K562 (cell line): ENCODE results near the gene ZDHHC11B. TPM values are rescaled to one million over a fixed set of nuclear protein-coding genes. Genes with fewer than 3 reads are reported as not detected.
"Not testable (repeated sequence)": the region's sequence is repeated elsewhere in the genome, so short reads cannot be mapped to it uniquely, and the experiment has no call there.

ENCODE experiments used
- ATAC-seq: fragments of 200-7000 bp; cut with Tn5 transposase; 3 replicates; pipeline ENCODE4 v1.9.1; 2020; ENCODE audit warnings: moderate library complexity
- BruUV-seq: library from RNA; stranded (reverse); fragments of 400-500 nt; replicated peaks from 2 replicates; lab custom pipeline; 2021; lab: Mats Ljungman, UMichigan
- CTCF ChIA-PET: fragments of 300-600 bp; formaldehyde crosslinking; extraction: SDS; loops from one replicate; lab custom pipeline; 2021; ENCODE audit warnings: low intra/inter-chr PET ratio; lab: Yijun Ruan, JAX
- POLR2A ChIA-PET: fragments of 300-600, 350-650 bp; sonication (Branson Sonifier 250); formaldehyde crosslinking; extraction: SDS; loops from one replicate; lab custom pipeline; 2021; ENCODE audit warnings: antibody characterized with exemption, inconsistent platforms; lab: Yijun Ruan, JAX
- DNase-seq, 4 experiments: peaks; one replicate each; pipeline versions ENCODE4 v3.0.0 to v3.0.0-alpha.2; 2011 to 2018; ENCODE audit warnings: low spot score in 3 of 4, mixed read lengths in 3 of 4; ENCODE audit errors: extremely low read depth in 1 of 4
- FAIRE-seq: peaks from 2 replicates; lab custom pipeline; 2011; peaks lifted over from hg19 to GRCh38; lab: Jason Lieb, UNC
- H2AFZ ChIP-seq: 2 replicates; pipeline ENCODE4 v1.6.0; 2011; ENCODE audit warnings: low read depth, low read length, control low read depth, inconsistent platforms
- H3K27ac ChIP-seq: fragments of 200-600 bp; 3 replicates; pipeline ENCODE4 v1.8.0; 2011; ENCODE audit warnings: low read depth, mild to moderate bottlenecking, control low read depth, inconsistent platforms, low read length, moderate library complexity, mixed read lengths; ENCODE audit errors: extremely low read depth
- H3K27me3 ChIP-seq, 2 experiments: fragments of 300-600 bp in 1 of 2; 2 replicates in 1 of 2; 3 replicates in 1 of 2; pipeline versions ENCODE4 v1.6.0 to v1.8.0; 2011; ENCODE audit warnings: inconsistent platforms in 2 of 2, low read length in 2 of 2, mild to moderate bottlenecking in 1 of 2, mixed read lengths in 1 of 2, moderate library complexity in 1 of 2; ENCODE audit not compliant: control insufficient read depth in 2 of 2, insufficient read depth in 2 of 2
- H3K36me3 ChIP-seq: fragments of 300-600 bp; 3 replicates; pipeline ENCODE4 v1.8.0; 2011; ENCODE audit warnings: mild to moderate bottlenecking, low read length, inconsistent platforms; ENCODE audit not compliant: control insufficient read depth, insufficient read depth
- H3K4me1 ChIP-seq, 2 experiments: fragments of 200-600 bp in 1 of 2; replicated peaks in 1 of 2; 2 replicates in 1 of 2; 3 replicates in 1 of 2; pipeline versions ENCODE4 v1.5.1 to v1.8.0; 2011; ENCODE audit warnings: inconsistent platforms in 2 of 2, low read length in 2 of 2, mild to moderate bottlenecking in 1 of 2, mixed read lengths in 1 of 2, moderate library complexity in 1 of 2; ENCODE audit not compliant: control insufficient read depth in 2 of 2, insufficient read depth in 2 of 2
- H3K4me2 ChIP-seq: 2 replicates; pipeline ENCODE4 v1.6.1; 2011; ENCODE audit warnings: low read length, control low read depth, inconsistent platforms, mixed read lengths; ENCODE audit not compliant: insufficient read depth
- H3K4me3 ChIP-seq: fragments of 200-600 bp; sonication (generic), shearing (Covaris generic); 2 replicates; pipeline ENCODE4 v1.5.1; 2016; ENCODE audit warnings: control low read depth, inconsistent platforms
- H3K79me2 ChIP-seq: fragments of 200-600 bp; 3 replicates; pipeline ENCODE4 v1.8.0; 2011; ENCODE audit warnings: low read length, inconsistent platforms; ENCODE audit not compliant: control insufficient read depth, insufficient read depth
- H3K9ac ChIP-seq, 2 experiments: 2 replicates each; pipeline versions ENCODE4 v1.6.0 to v1.6.1; 2011; ENCODE audit warnings: low read depth in 2 of 2, low read length in 2 of 2, control low read depth in 1 of 2, inconsistent platforms in 1 of 2, mild to moderate bottlenecking in 1 of 2, mixed read lengths in 1 of 2; ENCODE audit not compliant: insufficient read depth in 1 of 2
- H3K9me1 ChIP-seq: one replicate; pipeline ENCODE4 v1.6.0; 2011; ENCODE audit warnings: inconsistent platforms, mild to moderate bottlenecking, low read length, moderate library complexity; ENCODE audit not compliant: control insufficient read depth, insufficient read depth
- H3K9me3 ChIP-seq: replicated peaks from 2 replicates; pipeline ENCODE4 v1.5.1; 2011; ENCODE audit warnings: low read depth, low read length, inconsistent platforms; ENCODE audit not compliant: control insufficient read depth, insufficient read depth
- H4K20me1 ChIP-seq: replicated peaks from 2 replicates; pipeline ENCODE4 v1.6.1; 2011; ENCODE audit warnings: low read length, inconsistent platforms, mixed read lengths; ENCODE audit not compliant: control insufficient read depth, insufficient read depth
- ZNF263 ChIP-seq: sonication (generic); formaldehyde crosslinking; IDR thresholded peaks from 2 replicates; pipeline ENCODE4 v1.8.0; 2022; ENCODE audit warnings: mild to moderate bottlenecking, missing genetic modification reagents, borderline replicate concordance
- WGBS: fragments of 100-300 bp; shearing (Covaris generic); methylation state at CpG from one replicate; pipeline ENCODE4 v1.1.6; 2016; ENCODE audit warnings: low coverage, mixed read lengths; ENCODE audit not compliant: insufficient coverage; ENCODE audit errors: missing lambda C conversion rate; 5-methylcytosine and 5-hydroxymethylcytosine counted together
- in situ Hi-C: fragments of 300-500 bp; cut with MboI; formaldehyde crosslinking; loops from 4 replicates; pipeline ENCODE4 v1.15.0; 2018; ENCODE audit warnings: inconsistent platforms, mixed read lengths
- intact Hi-C: fragments of 100-400 bp; cut with micrococcal nuclease; formaldehyde crosslinking; loops from 2 replicates; pipeline ENCODE4 v1.14.2; 2022
- polyA plus RNA-seq, 8 experiments: library from polyadenylated mRNA; depleted of rRNA in 4 of 8; stranded (reverse) in 5 of 8; unstranded in 3 of 8; fragments of >200 nt; fragmentation: Nextera tagmentation in 2 of 8; fragmentation: Illumina TruSeq in 1 of 8; extraction: Ambion mirVana in 2 of 8; extraction: Trizol in 1 of 8; gene quantifications; 2 replicates each; pipeline versions ENCODE4 v1.2.1 to v1.2.3, GENCODE V29; 2011 to 2014; ENCODE audit warnings: inconsistent platforms in 1 of 8, missing spikeins in 1 of 8
- total RNA-seq, 7 experiments: library from RNA; depleted of rRNA in 6 of 7; stranded (reverse); fragments of >200 nt in 6 of 7; fragmentation: Illumina TruSeq in 2 of 7; extraction: Trizol in 2 of 7; gene quantifications; 2 replicates each; pipeline versions ENCODE4 v1.2.1 to v1.2.3, GENCODE V29; 2011 to 2021; ENCODE audit warnings: low replicate concordance in 1 of 7

Gene ZDHHC11B
- total and polyA plus RNA-seq, 9 of the 15 experiments (the other 6 are each of a cell fraction or from before 2014, with no cell fraction given): 0.03 to 0.23 (median 0.15) TPM; not detected in 3

- 0% methylated on average over 1 of the region's 1 CpG for WGBS
- DNase-seq, H3K4me1 ChIP-seq, H3K9me1 ChIP-seq, H3K79me2 ChIP-seq, H4K20me1 ChIP-seq, BruUV-seq, ATAC-seq, FAIRE-seq, H3K36me3 ChIP-seq, H3K27me3 ChIP-seq, H3K4me3 ChIP-seq, intact Hi-C loops, H3K9me3 ChIP-seq, H3K4me2 ChIP-seq, H3K27ac ChIP-seq, H3K9ac ChIP-seq, CTCF ChIA-PET, POLR2A ChIA-PET, H2AFZ ChIP-seq: not testable (repeated sequence)
- in situ Hi-C loops: loop anchor here (5.0 kb wide), 1 partner anchor 84 kb away; no protein-coding TSS in a partner anchor
- peak; percentile 65 for TF ChIP-seq ZNF263
Measured at GRCh38 chr5:795873-796272, 11.3 kb upstream of the ZDHHC11B start.

- H2AFZ ChIP-seq, H3K4me2 ChIP-seq, DNase-seq, H3K36me3 ChIP-seq, ATAC-seq, H3K79me2 ChIP-seq, H3K9me3 ChIP-seq, CTCF ChIA-PET, H3K4me1 ChIP-seq, POLR2A ChIA-PET, H3K27me3 ChIP-seq, BruUV-seq, FAIRE-seq, H3K27ac ChIP-seq, H3K9ac ChIP-seq, H4K20me1 ChIP-seq, H3K4me3 ChIP-seq, intact Hi-C loops, H3K9me1 ChIP-seq: not testable (repeated sequence)
- WGBS: 0% methylated on average over 1 of the region's 1 CpG
- in situ Hi-C loops: loop anchor here (5.0 kb wide), 1 partner anchor 83 kb away; no protein-coding TSS in a partner anchor
Measured at GRCh38 chr5:794948-795347, 10.4 kb upstream of the ZDHHC11B start.

GRCh38 chr5:788703-789102 lies 4.2 kb upstream of the ZDHHC11B start:
- H3K4me3 ChIP-seq, FAIRE-seq, H3K9ac ChIP-seq, H3K27ac ChIP-seq, H3K36me3 ChIP-seq, DNase-seq, CTCF ChIA-PET, POLR2A ChIA-PET, in situ Hi-C loops, H2AFZ ChIP-seq, ATAC-seq, H3K9me1 ChIP-seq, BruUV-seq, H3K9me3 ChIP-seq, H4K20me1 ChIP-seq, H3K4me2 ChIP-seq, H3K79me2 ChIP-seq: not testable (repeated sequence)
- intact Hi-C loops: loop anchor here (5.0 kb wide), 1 partner anchor 91 kb away; no protein-coding TSS in a partner anchor
- H3K27me3 ChIP-seq: peaks cover 6 to 19% of the 10 kb centered on the region in 2 experiments; a peak in 4 of 5 replicates
- H3K4me1 ChIP-seq: peaks cover 4 to 19% of the 10 kb centered on the region in 2 experiments; a peak in 2 of 5 replicates
- WGBS: 3% methylated on average over 10 of the region's 10 CpGs

- FAIRE-seq, H3K4me2 ChIP-seq, H4K20me1 ChIP-seq, in situ Hi-C loops, CTCF ChIA-PET, H3K4me3 ChIP-seq, BruUV-seq, H3K27ac ChIP-seq, H3K36me3 ChIP-seq, H2AFZ ChIP-seq, H3K79me2 ChIP-seq, H3K9ac ChIP-seq, H3K9me3 ChIP-seq, ATAC-seq, H3K9me1 ChIP-seq, DNase-seq, POLR2A ChIA-PET: not testable (repeated sequence)
- Histone ChIP-seq H3K27me3 (peaks cover 6 to 19% of the 10 kb centered on the region in 2 experiments; a peak in 4 of 5 replicates), H3K4me1 (peaks cover 4 to 24% of the 10 kb centered on the region in 2 experiments; a peak in 2 of 5 replicates)
- intact Hi-C loops: loop anchor here (5.0 kb wide), 1 partner anchor 91 kb away; no protein-coding TSS in a partner anchor
- WGBS: 3% methylated on average over 4 of the region's 6 CpGs
Measured at GRCh38 chr5:787857-788233, 3.3 kb upstream of the ZDHHC11B start.
